ENCODE results near the gene LEFTY2.

- TF ChIP-seq CTCF (IDR thresholded peaks at IDR 0.05), result no peak
- TF ChIP-seq POLR2AphosphoS5 (IDR thresholded peaks at IDR 0.05; ENCODE audit: insufficient read depth in 1 of 2, low read depth in 1 of 2), result no peak
These were observed 17.7 kb downstream of the LEFTY2 start for GRCh38 chr1:225923381-225923691.
